Keratinocyte (primary cell): Measurements from ENCODE around the gene FSIP1. TPM values are rescaled to one million over a fixed set of nuclear protein-coding genes. Genes with fewer than 3 reads are reported as not detected.

ENCODE experiments used
- DNase-seq: peaks from one replicate; pipeline ENCODE4 v3.0.0-alpha.2; 2011; ENCODE audit warnings: low read depth, missing footprints, low spot score
- FAIRE-seq: peaks from 2 replicates; lab custom pipeline; 2011; peaks lifted over from hg19 to GRCh38; lab: Jason Lieb, UNC
- H2AFZ ChIP-seq: 2 replicates; pipeline ENCODE4 v1.6.0; 2012; ENCODE audit warnings: low read length, control low read depth, inconsistent platforms; ENCODE audit not compliant: control insufficient read depth
- H3K27ac ChIP-seq: 2 replicates; pipeline ENCODE4 v1.5.1; 2011; ENCODE audit warnings: low read length; ENCODE audit not compliant: control insufficient read depth, insufficient read depth
- H3K27me3 ChIP-seq: 3 replicates; pipeline ENCODE4 v1.6.0; 2011; ENCODE audit warnings: low read length; ENCODE audit not compliant: control insufficient read depth, insufficient read depth; ENCODE audit errors: extremely low read depth
- H3K36me3 ChIP-seq, 2 experiments: 2 replicates in 1 of 2; 3 replicates in 1 of 2; pipeline ENCODE4 v1.5.1; 2011; ENCODE audit warnings: low read length in 2 of 2, mild to moderate bottlenecking in 1 of 2; ENCODE audit not compliant: control insufficient read depth in 2 of 2, insufficient read depth in 2 of 2; ENCODE audit errors: extremely low read depth in 1 of 2
- H3K4me1 ChIP-seq: 3 replicates; pipeline ENCODE4 v1.5.1; 2011; ENCODE audit warnings: low read length; ENCODE audit not compliant: control insufficient read depth, insufficient read depth; ENCODE audit errors: extremely low read depth
- H3K4me2 ChIP-seq: 3 replicates; pipeline ENCODE4 v1.6.0; 2011; ENCODE audit warnings: low read depth, low read length; ENCODE audit not compliant: control insufficient read depth, insufficient read depth; ENCODE audit errors: extremely low read depth
- H3K4me3 ChIP-seq, 3 experiments: fragments of 200-600 bp in 1 of 3; sonication (generic) in 1 of 3; 2 replicates in 2 of 3; 3 replicates in 1 of 3; pipeline ENCODE4 v1.5.1; 2011 to 2016; ENCODE audit warnings: low read length in 3 of 3, mild to moderate bottlenecking in 3 of 3, control low read depth in 2 of 3, inconsistent platforms in 1 of 3, low read depth in 1 of 3, mixed read lengths in 1 of 3, mixed run types in 1 of 3, moderate library complexity in 1 of 3; ENCODE audit not compliant: control insufficient read depth in 2 of 3, insufficient read depth in 2 of 3; ENCODE audit errors: extremely low read depth in 1 of 3
- H3K79me2 ChIP-seq: 2 replicates; pipeline ENCODE4 v1.6.0; 2012; ENCODE audit warnings: low read length; ENCODE audit not compliant: control insufficient read depth, insufficient read depth
- H3K9ac ChIP-seq: 3 replicates; pipeline ENCODE4 v1.6.0; 2011; ENCODE audit warnings: low read length; ENCODE audit not compliant: control insufficient read depth, insufficient read depth; ENCODE audit errors: extremely low read depth
- H3K9me1 ChIP-seq: 3 replicates; pipeline ENCODE4 v1.6.0; 2011; ENCODE audit warnings: low read length; ENCODE audit not compliant: control insufficient read depth, insufficient read depth; ENCODE audit errors: extremely low read depth
- H3K9me3 ChIP-seq: 2 replicates; pipeline ENCODE4 v1.5.1; 2012; ENCODE audit warnings: low read depth, low read length; ENCODE audit not compliant: control insufficient read depth
- H4K20me1 ChIP-seq: 3 replicates; pipeline ENCODE4 v1.6.0; 2011; ENCODE audit warnings: low read length; ENCODE audit not compliant: control insufficient read depth, insufficient read depth; ENCODE audit errors: extremely low read depth
- CTCF ChIP-seq, 3 experiments: IDR thresholded peaks in 1 of 3; conservative IDR thresholded peaks in 1 of 3; optimal IDR thresholded peaks in 1 of 3; 2 replicates in 2 of 3; 3 replicates in 1 of 3; pipeline versions ENCODE3 to v1.5.1; 2011; ENCODE audit warnings: low read length in 3 of 3, mild to moderate bottlenecking in 3 of 3, moderate library complexity in 2 of 3, control low read depth in 1 of 3, inconsistent platforms in 1 of 3; ENCODE audit not compliant: insufficient read depth in 2 of 3; ENCODE audit errors: extremely low read depth in 1 of 3
- EZH2 ChIP-seq: IDR thresholded peaks from one replicate; pipeline ENCODE4 v1.6.1; 2012; ENCODE audit warnings: inconsistent platforms, mild to moderate bottlenecking, low read length, moderate library complexity
- dilution Hi-C: fragments of 300-500 bp; cut with MboI; formaldehyde crosslinking; loops from one replicate; pipeline ENCODE4 v1.7.0; 2020; ENCODE audit warnings: low sequenced_read_pairs; ENCODE audit not compliant: extremely low pct_ligation_motif_present
- polyA plus RNA-seq, 5 experiments: library from polyadenylated mRNA; depleted of rRNA in 3 of 5; stranded (reverse) in 3 of 5; stranded (forward) in 1 of 5; unstranded in 1 of 5; fragments of >200 nt; gene quantifications; 1 replicate in 1 of 5; 2 replicates in 3 of 5; 3 replicates in 1 of 5; pipeline versions ENCODE4 v1.2.1 to v1.2.3, GENCODE V29; 2011 to 2012; ENCODE audit warnings: missing spikeins in 2 of 5, low read depth in 1 of 5, low replicate concordance in 1 of 5

The FSIP1 gene
- polyA plus RNA-seq, 1 donor (not counting 4 experiments of a cell fraction or from before 2014, with no cell fraction given), result 1.5 TPM

- Histone ChIP-seq H3K9me1 (no peaks in the 10 kb centered on the region), H4K20me1 (no peaks in the 10 kb centered on the region), H3K27me3 (no peaks in the 10 kb centered on the region), H3K9me3 (no peaks in the 10 kb centered on the region), H2AFZ (no peak overlapping the region), H3K27ac (no peak overlapping the region), H3K4me1 (no peaks in the 10 kb centered on the region), H3K4me3 (no peak overlapping the region), H3K4me2 (no peak overlapping the region), H3K79me2 (no peaks in the 10 kb centered on the region), H3K9ac (no peak overlapping the region), H3K36me3 (no peaks in the 10 kb centered on the region)
- DNase-seq, result no peak
- no peak for FAIRE-seq
- TF ChIP-seq EZH2 (no peak), CTCF (optimal IDR thresholded peaks at IDR 0.05 in 1 of 3, IDR thresholded peaks at IDR 0.05 in 1 of 3, conservative IDR thresholded peaks at IDR 0.05 in 1 of 3; ENCODE audit: extremely low read depth in 1 of 3, insufficient read depth in 2 of 3, low read length in 3 of 3) (no peak)
- dilution Hi-C loops, result no loop called here
These were observed 100.3 kb downstream of the FSIP1 start for GRCh38 chr15:39682366-39682765.

GRCh38 chr15:39680868-39681267 is 101.8 kb downstream of the FSIP1 start:
- dilution Hi-C loops, result no loop called here
- DNase-seq (no peak), FAIRE-seq (no peak)
- Histone ChIP-seq H3K9ac (no peak overlapping the region), H3K27ac (no peak overlapping the region), H3K4me3 (no peak overlapping the region), H3K9me1 (no peaks in the 10 kb centered on the region), H3K79me2 (no peaks in the 10 kb centered on the region), H3K27me3 (no peaks in the 10 kb centered on the region), H3K9me3 (no peaks in the 10 kb centered on the region), H3K36me3 (no peaks in the 10 kb centered on the region), H3K4me1 (no peaks in the 10 kb centered on the region), H4K20me1 (no peaks in the 10 kb centered on the region), H3K4me2 (no peak overlapping the region), H2AFZ (no peak overlapping the region)
- no peak for TF ChIP-seq CTCF (optimal IDR thresholded peaks at IDR 0.05 in 1 of 3, IDR thresholded peaks at IDR 0.05 in 1 of 3, conservative IDR thresholded peaks at IDR 0.05 in 1 of 3; ENCODE audit: extremely low read depth in 1 of 3, insufficient read depth in 2 of 3, low read length in 3 of 3)
- TF ChIP-seq EZH2, result no peak
